A549 (cell line): Measurements from ENCODE around the gene ALDOA. TPM values are rescaled to one million over a fixed set of nuclear protein-coding genes. Genes with fewer than 3 reads are reported as not detected.

Experiments used
- ATAC-seq, 2 experiments: fragments of 200-7000 bp in 1 of 2; fragments of >200 bp in 1 of 2; cut with Nextera tagmentation in 1 of 2; cut with Tn5 transposase in 1 of 2; 3 replicates each; pipeline versions ENCODE4 v1.8.0 to v1.9.1; 2018 to 2020; ENCODE audit warnings: mild to moderate bottlenecking in 1 of 2, moderate library complexity in 1 of 2
- CTCF ChIA-PET: fragments of 300-600 bp; sonication (Branson Sonifier 250); formaldehyde crosslinking; extraction: SDS; loops from one replicate; lab custom pipeline; 2021; ENCODE audit warnings: antibody characterized with exemption, inconsistent platforms; lab: Yijun Ruan, JAX
- POLR2A ChIA-PET: fragments of 350-600 bp; formaldehyde crosslinking; extraction: SDS; loops from one replicate; lab custom pipeline; 2021; ENCODE audit warnings: antibody characterized with exemption, inconsistent platforms; lab: Yijun Ruan, JAX
- DNase-seq, 2 experiments: peaks; one replicate each; pipeline versions ENCODE4 v3.0.0 to v3.0.0-alpha.2; 2011 to 2016; ENCODE audit warnings: low read depth in 1 of 2, low spot score in 1 of 2
- FAIRE-seq: peaks from 2 replicates; lab custom pipeline; 2011; peaks lifted over from hg19 to GRCh38; lab: Jason Lieb, UNC
- H3K27ac ChIP-seq, 2 experiments: fragments of >200 bp; sonication (Bioruptor Twin); formaldehyde crosslinking; 3 replicates each; pipeline ENCODE4 v1.5.1; 2016 to 2017
- H3K4me1 ChIP-seq: fragments of >200 bp; sonication (Bioruptor Twin); formaldehyde crosslinking; 3 replicates; pipeline ENCODE4 v1.6.1; 2016
- H3K4me2 ChIP-seq: fragments of >200 bp; sonication (Bioruptor Twin); formaldehyde crosslinking; 3 replicates; pipeline ENCODE4 v1.6.1; 2016
- H3K4me3 ChIP-seq: fragments of >200 bp; sonication (Bioruptor Twin); formaldehyde crosslinking; 3 replicates; pipeline ENCODE4 v1.5.1; 2016
- H3K9me3 ChIP-seq: fragments of >200 bp; sonication (Bioruptor Twin); formaldehyde crosslinking; 3 replicates; pipeline ENCODE4 v1.6.1; 2016
- ATOH8 ChIP-seq: fragments of 250-450 bp; sonication (Bioruptor Pico); IDR thresholded peaks from 2 replicates; pipeline ENCODE4 v1.5.0; 2020; ENCODE audit warnings: low read depth, mild to moderate bottlenecking, moderate library complexity
- BHLHE40 ChIP-seq: IDR thresholded peaks from 2 replicates; pipeline ENCODE4 v1.6.1; 2012; ENCODE audit warnings: low read depth, low read length, inconsistent platforms
- CBX2 ChIP-seq: fragments of 200-600 bp; sonication (generic); IDR thresholded peaks from 2 replicates; pipeline ENCODE4 v1.6.1; 2016; ENCODE audit warnings: low read depth, mild to moderate bottlenecking, borderline replicate concordance
- CEBPB ChIP-seq, 2 experiments: fragments of >200 bp in 1 of 2; sonication (Bioruptor Twin) in 1 of 2; formaldehyde crosslinking in 1 of 2; IDR thresholded peaks; 2 replicates each; pipeline ENCODE4 v1.6.1; 2012 to 2016
- CHD2 ChIP-seq: fragments of 150-350 bp; IDR thresholded peaks from 2 replicates; pipeline ENCODE4 v1.6.1; 2014; ENCODE audit warnings: low read length; ENCODE audit not compliant: partially characterized antibody
- CHD4 ChIP-seq: fragments of 200-600 bp; sonication (generic); IDR thresholded peaks from 2 replicates; pipeline ENCODE4 v1.6.1; 2016; ENCODE audit warnings: antibody characterized with exemption, mild to moderate bottlenecking, borderline replicate concordance
- CTCF ChIP-seq: fragments of >200 bp; sonication (Bioruptor Twin); formaldehyde crosslinking; IDR thresholded peaks from 3 replicates; pipeline ENCODE4 v1.5.1; 2016
- EHMT2 ChIP-seq: fragments of 200-600 bp; sonication (generic); IDR thresholded peaks from 2 replicates; pipeline ENCODE4 v1.6.1; 2016; ENCODE audit warnings: antibody characterized with exemption, low read depth, mild to moderate bottlenecking, moderate library complexity
- ESRRA ChIP-seq: fragments of 150-350 bp; IDR thresholded peaks from 2 replicates; pipeline ENCODE4 v1.6.1; 2014; ENCODE audit warnings: mild to moderate bottlenecking, low read length, borderline replicate concordance
- FOSL2 ChIP-seq, 2 experiments: fragments of 450-650 bp in 1 of 2; fragments of >200 bp in 1 of 2; sonication (Bioruptor Twin) in 1 of 2; formaldehyde crosslinking; IDR thresholded peaks; 2 replicates each; pipeline versions ENCODE4 v1.5.0 to v1.6.1; 2016 to 2020; ENCODE audit warnings: mild to moderate bottlenecking in 1 of 2, moderate library complexity in 1 of 2
- HEYL ChIP-seq: fragments of 250-450 bp; sonication (Bioruptor Pico); IDR thresholded peaks from 2 replicates; pipeline ENCODE4 v1.8.0; 2021; ENCODE audit warnings: mild to moderate bottlenecking, moderate library complexity
- HOXB13 ChIP-seq: fragments of 250-450 bp; sonication (Bioruptor Pico); IDR thresholded peaks from 2 replicates; pipeline ENCODE4 v1.5.0; 2020; ENCODE audit warnings: low read depth, mild to moderate bottlenecking, moderate library complexity
- HOXB5 ChIP-seq: fragments of 250-450 bp; sonication (Bioruptor Pico); IDR thresholded peaks from 2 replicates; pipeline ENCODE4 v1.5.0; 2020; ENCODE audit warnings: mild to moderate bottlenecking, moderate library complexity
- JUN ChIP-seq, 2 experiments: fragments of >200 bp; sonication (Bioruptor Twin); formaldehyde crosslinking; IDR thresholded peaks; 2 replicates in 1 of 2; 3 replicates in 1 of 2; pipeline ENCODE4 v1.6.1; 2016 to 2017
- KDM1A ChIP-seq: fragments of 200-600 bp; sonication (generic); IDR thresholded peaks from 2 replicates; pipeline ENCODE4 v1.6.1; 2016; ENCODE audit warnings: low read depth, mild to moderate bottlenecking
- KDM5A ChIP-seq: fragments of 200-600 bp; sonication (generic); IDR thresholded peaks from 2 replicates; pipeline ENCODE4 v1.6.1; 2016; ENCODE audit warnings: antibody characterized with exemption, mild to moderate bottlenecking
- MAFK ChIP-seq: fragments of 450-650 bp; IDR thresholded peaks from 2 replicates; pipeline ENCODE4 v1.6.1; 2014; ENCODE audit not compliant: partially characterized antibody
- NPAS2 ChIP-seq: fragments of 250-450 bp; sonication (Bioruptor Pico); IDR thresholded peaks from 2 replicates; pipeline ENCODE4 v1.8.0; 2022; ENCODE audit warnings: mild to moderate bottlenecking, moderate library complexity, borderline replicate concordance
- NR3C1 ChIP-seq: fragments of >200 bp; sonication (Bioruptor Twin); formaldehyde crosslinking; IDR thresholded peaks from 3 replicates; pipeline ENCODE4 v1.6.1; 2017
- POLR2A ChIP-seq: IDR thresholded peaks from 2 replicates; pipeline ENCODE4 v1.6.1; 2012; ENCODE audit warnings: mild to moderate bottlenecking, low read length
- RARB ChIP-seq: fragments of 250-450 bp; sonication (Bioruptor Pico); IDR thresholded peaks from 2 replicates; pipeline ENCODE4 v1.8.0; 2021; ENCODE audit warnings: mild to moderate bottlenecking, moderate library complexity
- RNF2 ChIP-seq: fragments of 200-600 bp; sonication (generic); IDR thresholded peaks from 2 replicates; pipeline ENCODE4 v1.6.1; 2016; ENCODE audit warnings: low read depth, mild to moderate bottlenecking, antibody characterized with exemption, moderate library complexity, borderline replicate concordance
- SMC3 ChIP-seq: fragments of >200 bp; sonication (Bioruptor Twin); formaldehyde crosslinking; IDR thresholded peaks from 3 replicates; pipeline ENCODE4 v1.6.1; 2018; ENCODE audit warnings: inconsistent platforms
- SREBF2 ChIP-seq: fragments of 450-650 bp; IDR thresholded peaks from 2 replicates; pipeline ENCODE4 v1.6.1; 2014; ENCODE audit warnings: mild to moderate bottlenecking, moderate library complexity
- TP53 ChIP-seq: fragments of 250-450 bp; sonication (Bioruptor Pico); IDR thresholded peaks from 2 replicates; pipeline ENCODE4 v1.5.0; 2021; ENCODE audit warnings: mild to moderate bottlenecking, moderate library complexity
- ZC3H11A ChIP-seq: fragments of 450-650 bp; IDR thresholded peaks from 2 replicates; pipeline ENCODE4 v1.6.1; 2014; ENCODE audit warnings: antibody characterized with exemption, mild to moderate bottlenecking
- ZFP36 ChIP-seq: fragments of 450-650 bp; IDR thresholded peaks from 2 replicates; pipeline ENCODE4 v1.6.1; 2014; ENCODE audit warnings: borderline replicate concordance; ENCODE audit not compliant: partially characterized antibody
- WGBS: methylation state at CpG from one replicate; pipeline ENCODE4 v1.1.6; 2017; ENCODE audit errors: missing lambda C conversion rate; 5-methylcytosine and 5-hydroxymethylcytosine counted together
- polyA plus RNA-seq, 4 experiments: library from polyadenylated mRNA; depleted of rRNA in 3 of 4; stranded (reverse); fragments of >200 nt; fragmentation: RNase III in 1 of 4; extraction: RNeasy Plus Mini Kit Qiagen cat#74134 plus additional on column Dnase treatment in 1 of 4; gene quantifications; 2 replicates in 3 of 4; 3 replicates in 1 of 4; pipeline ENCODE4 v1.2.3, GENCODE V29; 2011 to 2017

Gene ALDOA
- polyA plus RNA-seq, 2 of the 4 experiments (the other 2 are of a cell fraction) = 741 to 1,286 TPM

DNA sequence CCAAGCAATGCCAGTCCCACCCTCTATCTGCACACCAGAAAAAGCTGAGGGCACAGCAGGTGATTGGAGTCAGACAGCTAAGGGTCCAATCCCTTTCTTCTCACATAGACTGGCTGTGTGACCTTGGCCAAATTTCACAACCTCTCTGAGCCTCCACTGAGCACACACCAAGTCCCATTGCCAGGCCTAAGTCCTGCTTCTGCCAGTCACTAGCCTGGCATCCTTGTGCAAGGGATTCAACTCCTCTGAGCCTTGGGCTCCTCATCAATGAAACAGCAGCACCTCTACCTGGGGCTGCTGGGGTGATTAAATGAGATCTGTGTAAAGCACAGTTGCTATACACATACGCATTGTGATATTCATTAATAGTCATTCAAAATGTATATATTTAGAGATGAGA, 19.0 kb upstream of the ALDOA start:
- Histone ChIP-seq H3K9me3 (no peaks in the 10 kb centered on the region), H3K4me3 (no peak overlapping the region), H3K4me1 (no peaks in the 10 kb centered on the region), H3K4me2 (no peak overlapping the region), H3K27ac (no peak overlapping the region)
- no peak for TF ChIP-seq HOXB13 (CRISPR knock-in tag)
- TF ChIP-seq ZFP36 = peak; percentile 4
- no peak for TF ChIP-seq RNF2
- peak; percentile 28; the same call in 1 of the 2 replicates for TF ChIP-seq KDM1A
- TF ChIP-seq ESRRA = no peak
- TF ChIP-seq JUN (IDR thresholded peaks at IDR 0.05) = no peak
- no peak for DNase-seq
- ChIA-PET CTCF (interaction anchor here (0.8 to 4.6 kb wide), 4 partner anchors 9 to 46 kb away, joined by 3 to 34 read pairs (median 5); partner anchors contain the start of genes TBX6 and TLCD3B), POLR2A (no interaction called here)
- FAIRE-seq = no peak
- 0 out of 6 replicates have a peak, but pooled peaks of 1 of the 2 experiments have one; percentile 22 for ATAC-seq
- WGBS = 92% methylated on average over 1 of the region's 1 CpG

DNA sequence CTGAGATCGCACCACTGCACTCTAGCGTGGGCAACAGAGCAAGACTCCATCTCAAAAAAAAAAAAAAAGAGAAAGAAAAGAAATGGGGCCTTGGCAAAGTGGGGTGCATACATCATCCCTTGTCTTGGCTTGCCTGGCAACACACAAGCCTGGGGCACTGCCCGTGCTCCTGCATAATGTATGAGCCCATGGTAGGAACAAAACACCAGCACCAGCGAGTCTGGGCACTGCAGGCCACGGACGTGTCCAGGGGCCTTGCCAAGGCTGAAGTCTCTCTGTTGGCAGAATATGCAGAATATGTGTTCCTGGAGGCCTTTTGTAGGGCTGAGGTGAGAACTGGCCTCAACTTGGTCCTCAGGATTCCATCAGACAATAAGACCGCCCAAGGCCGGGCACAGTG, 15.7 kb upstream of the ALDOA start:
- Histone ChIP-seq H3K4me3 (no peak overlapping the region), H3K4me1 (peaks cover 16% of the 10 kb centered on the region), H3K27ac (no peak overlapping the region), H3K9me3 (no peaks in the 10 kb centered on the region), H3K4me2 (no peak overlapping the region)
- FAIRE-seq = no peak
- DNase-seq = no peak
- ChIA-PET POLR2A (no interaction called here), CTCF (interaction anchor here (1.4 to 4.6 kb wide), 3 partner anchors 14 to 42 kb away, joined by 3 to 34 read pairs (median 6); partner anchors contain the start of genes TBX6 and TLCD3B)
- no peak for ATAC-seq
- TF ChIP-seq FOSL2 (IDR thresholded peaks at IDR 0.05) (no peak), FOSL2 (CRISPR knock-in tag; IDR thresholded peaks at IDR 0.05) (no peak), ATOH8 (CRISPR knock-in tag) (no peak), ESRRA (no peak), CTCF (no peak), SREBF2 (no peak), JUN (IDR thresholded peaks at IDR 0.05) (no peak), BHLHE40 (no peak), NPAS2 (no peak), CHD4 (no peak), MAFK (no peak), ZC3H11A (no peak), EHMT2 (no peak), CEBPB (IDR thresholded peaks at IDR 0.05) (no peak), HOXB13 (CRISPR knock-in tag) (no peak), KDM1A (no peak), RARB (CRISPR knock-in tag) (no peak), HOXB5 (CRISPR knock-in tag) (no peak), TP53 (CRISPR knock-in tag) (no peak)
- 93% methylated on average over 8 of the region's 8 CpGs for WGBS

- H3K9me3 ChIP-seq = no peaks in the 10 kb centered on the region
- H3K4me2 ChIP-seq = no peak overlapping the region
- no peak overlapping the region for H3K27ac ChIP-seq
- POLR2A ChIA-PET = no interaction called here
- no peak overlapping the region for H3K4me3 ChIP-seq
- TF ChIP-seq RARB (CRISPR knock-in tag) = no peak
- no peak for TF ChIP-seq ESRRA
- TF ChIP-seq RNF2 = no peak
- TF ChIP-seq NR3C1 = no peak
- TF ChIP-seq HEYL = no peak
- TF ChIP-seq SMC3 = no peak
- no peak for TF ChIP-seq MAFK
- no peak for TF ChIP-seq POLR2A
- no peak for TF ChIP-seq CBX2
- no peak for TF ChIP-seq CHD2
- no peak for TF ChIP-seq KDM5A
- no peak for TF ChIP-seq CHD4
- TF ChIP-seq, all 56 proteins: peak for 0
- WGBS = 81% methylated on average over 3 of the region's 3 CpGs
- FAIRE-seq (no peak), ATAC-seq (no peak), DNase-seq (no peak)
- CTCF ChIA-PET = interaction anchor here (0.5 to 2.1 kb wide), 5 partner anchors 9 to 306 kb away, joined by 3 to 10 read pairs (median 4); no protein-coding TSS in a partner anchor
- peaks cover 22% of the 10 kb centered on the region for H3K4me1 ChIP-seq
Measured at GRCh38 chr16:30051518-30051917, 14.0 kb upstream of the ALDOA start.
